NK-92 (cell line): ENCODE results near the gene ULBP2.
"Not testable (repeated sequence)": the region's sequence is repeated elsewhere in the genome, so short reads cannot be mapped to it uniquely, and the experiment has no call there.

Experiments used
- DNase-seq: peaks from one replicate; lab custom pipeline; 2025; ENCODE audit not compliant: unreplicated experiment; lab: John Stamatoyannopoulos, UW

ULBP2 gene

DNA sequence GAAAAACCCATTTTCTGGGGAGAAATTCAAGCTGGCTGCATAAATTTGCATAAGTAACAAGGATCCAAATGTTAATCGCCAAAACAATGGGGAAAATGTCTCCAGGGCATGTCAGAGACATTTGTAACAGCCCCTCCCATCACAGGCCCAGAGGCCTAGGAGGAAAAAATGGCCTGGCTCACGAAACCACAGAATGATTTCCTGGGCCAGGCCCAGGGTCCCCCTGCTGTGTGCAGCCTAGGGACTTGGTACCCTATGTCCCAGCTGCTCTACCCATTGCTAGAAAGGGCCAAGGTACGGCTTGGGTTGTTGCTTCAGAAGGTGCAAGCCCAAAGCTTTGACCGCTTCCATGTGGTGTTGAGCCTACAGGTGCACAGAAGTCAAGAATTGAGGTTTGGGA, 33.3 kb upstream of the ULBP2 start:
- not testable (repeated sequence) for DNase-seq

DNA sequence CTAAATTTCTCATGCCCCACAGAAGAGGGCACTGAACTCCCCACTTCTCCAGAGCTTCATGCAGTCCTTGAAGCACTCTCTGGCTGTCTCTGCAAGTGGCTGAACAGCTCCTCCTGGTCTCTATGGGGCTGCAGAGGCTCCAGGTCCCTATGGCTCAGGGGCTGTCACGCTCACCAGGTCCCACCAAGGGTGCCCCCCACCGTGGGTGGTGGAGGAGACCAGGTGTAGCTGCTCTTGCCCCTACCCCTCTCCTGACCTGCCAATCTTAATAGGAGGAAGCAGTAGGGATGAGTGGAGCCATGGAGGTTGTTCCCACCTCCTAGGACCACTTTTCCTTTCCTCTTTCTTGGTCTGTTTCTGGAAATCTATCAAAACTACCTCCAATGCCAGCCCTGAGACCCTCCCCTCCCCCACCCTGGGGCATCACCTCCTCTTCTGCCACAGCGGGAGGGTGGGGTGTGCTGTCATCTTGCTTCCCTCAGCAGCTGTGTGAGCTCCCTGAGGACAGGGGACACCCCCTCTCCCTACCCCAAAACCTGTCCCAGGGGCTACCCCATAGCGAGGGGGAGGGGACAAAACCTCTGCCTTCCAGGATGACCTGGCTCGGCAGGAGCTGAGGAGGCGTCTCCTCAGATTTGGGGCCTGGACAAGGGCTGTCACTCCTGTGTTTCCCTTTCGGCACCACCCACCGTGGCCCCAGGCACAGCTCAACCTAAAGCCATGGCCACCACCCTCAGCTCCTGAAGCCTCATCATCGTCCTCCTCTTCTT, 31.9 kb upstream of the ULBP2 start:
- no peak for DNase-seq

DNA sequence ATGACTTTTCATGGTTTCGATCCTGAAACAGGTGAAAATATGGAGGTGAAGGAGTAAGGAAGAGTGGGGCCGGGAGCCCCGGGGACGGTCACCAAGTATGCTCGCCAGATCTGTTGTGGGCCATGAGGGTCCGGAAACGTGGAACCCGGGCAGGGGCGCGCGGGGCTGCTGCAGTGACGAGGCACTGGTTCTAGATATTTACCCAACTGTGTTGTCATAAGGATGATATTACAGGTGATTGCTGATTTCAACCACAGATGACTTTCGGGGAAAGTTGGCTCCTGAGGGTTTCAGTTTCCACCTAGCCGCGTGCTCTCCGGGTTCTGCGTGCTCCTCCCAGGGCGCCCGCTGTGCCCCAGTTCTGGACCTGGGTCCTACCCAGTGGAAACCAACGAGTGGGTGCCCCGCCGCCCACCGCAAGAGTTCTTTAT, 31.1 kb upstream of the ULBP2 start:
- DNase-seq: no peak

DNA sequence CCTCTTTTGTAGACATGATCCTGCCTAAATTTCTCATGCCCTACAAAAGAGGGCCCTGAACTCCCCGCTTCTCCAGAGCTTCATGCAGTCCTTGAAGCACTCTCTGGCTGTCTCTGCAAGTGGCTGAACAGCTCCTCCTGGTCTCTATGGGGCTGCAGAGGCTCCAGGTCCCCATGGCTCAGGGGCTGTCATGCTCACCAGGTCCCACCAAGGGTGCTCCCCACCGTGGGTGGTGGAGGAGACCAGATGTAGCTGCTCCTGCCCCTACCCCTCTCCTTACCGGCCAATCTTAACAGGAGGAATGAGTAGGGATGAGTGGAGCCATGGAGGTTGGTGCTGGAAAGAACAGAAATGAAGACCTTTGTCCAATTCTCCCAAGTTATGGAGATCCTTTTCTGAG, 29.1 kb upstream of the ULBP2 start:
- DNase-seq: not testable (repeated sequence)

DNA sequence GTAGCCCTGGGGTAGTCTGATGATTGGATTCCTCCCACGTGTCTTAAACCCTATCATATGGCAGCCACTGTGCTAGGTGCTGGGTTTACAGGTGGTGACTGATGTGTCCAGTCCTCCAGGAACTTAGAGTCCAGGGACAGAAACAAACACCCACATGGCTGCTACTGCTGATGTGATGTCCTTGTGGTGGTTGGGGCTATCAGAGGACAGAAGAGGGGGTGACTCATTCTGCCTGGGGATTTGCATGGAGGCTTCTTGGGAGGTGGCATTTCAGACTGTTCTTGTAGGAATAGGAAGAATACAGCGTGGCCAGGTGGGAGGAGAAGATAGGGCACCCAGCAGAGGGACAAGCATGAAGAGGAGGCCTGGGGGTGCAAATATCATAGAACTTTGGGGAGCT, 28.7 kb upstream of the ULBP2 start:
- no peak for DNase-seq

DNA sequence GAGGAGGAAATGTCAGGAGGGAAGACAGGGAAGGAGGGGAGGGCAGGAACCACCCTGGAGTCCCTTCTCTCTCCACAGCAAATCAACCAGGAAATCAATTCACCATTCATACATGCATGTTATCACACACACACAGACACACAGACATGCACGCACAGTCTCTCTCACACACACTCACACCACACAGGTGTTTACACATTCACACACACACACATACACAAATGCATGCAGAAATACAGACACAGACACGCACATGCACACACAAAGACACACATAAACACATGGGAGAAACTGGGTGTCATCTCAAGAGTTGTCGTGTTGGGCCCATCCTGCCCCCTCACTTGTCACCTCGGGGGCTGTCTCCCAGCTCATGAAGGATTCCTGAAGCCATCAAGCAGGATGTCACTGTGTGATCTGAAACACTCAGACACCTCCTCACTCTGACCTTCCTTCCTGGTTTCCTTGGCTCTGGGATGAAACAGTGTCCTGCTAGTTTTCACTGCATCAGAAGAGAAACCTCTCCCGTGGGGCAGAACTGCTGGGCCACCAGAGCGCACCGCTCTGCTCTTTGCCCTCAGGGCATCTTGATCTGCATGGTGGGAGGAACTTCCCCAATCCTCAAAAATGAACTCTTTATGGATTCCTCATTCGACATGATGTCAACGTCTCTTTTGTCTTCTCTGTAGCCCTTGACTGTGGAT, 28.1 kb upstream of the ULBP2 start:
- DNase-seq: no peak

DNA sequence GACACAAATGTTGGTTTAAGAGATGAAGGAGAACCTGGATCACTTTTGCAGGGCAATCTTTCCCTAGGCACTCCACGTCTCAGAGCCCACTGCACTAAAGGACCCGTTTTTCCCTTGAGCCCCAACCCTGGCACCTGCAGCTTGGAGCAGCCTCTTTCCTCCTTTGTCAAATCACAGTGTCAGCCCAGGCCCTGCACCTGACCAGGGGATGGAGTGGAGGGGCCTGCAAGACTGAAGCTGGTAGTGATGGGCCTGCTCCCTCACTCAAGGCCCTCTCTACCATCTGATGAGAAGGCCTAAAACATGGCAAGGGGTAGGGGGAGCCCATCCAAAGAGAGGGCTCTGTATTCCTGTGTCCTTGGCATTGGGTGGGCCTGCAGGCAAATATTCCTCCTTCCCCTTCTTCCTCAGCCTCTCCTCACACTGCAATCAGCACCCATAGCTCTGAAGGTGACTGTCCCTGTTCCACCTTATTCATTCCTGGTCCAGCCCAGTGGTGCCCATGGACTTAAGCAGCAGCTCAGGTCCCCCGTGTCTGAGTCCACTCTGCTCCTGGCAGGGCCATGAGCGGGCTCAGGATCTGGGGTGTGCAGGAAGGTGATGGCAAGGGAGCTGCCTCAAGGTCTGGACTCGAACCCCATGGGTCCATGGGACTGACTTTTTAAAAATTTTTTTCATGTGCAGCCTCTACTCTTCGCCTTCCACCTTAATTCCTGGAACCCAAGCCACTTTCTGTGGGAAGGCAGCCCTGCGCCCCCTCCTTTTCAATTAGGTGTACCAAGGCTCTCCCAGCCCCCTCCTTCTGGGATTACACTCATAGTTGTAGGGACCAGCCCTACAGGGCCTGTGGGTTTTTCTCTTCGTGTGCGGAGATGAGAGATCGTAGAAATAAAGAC, 25.6 kb upstream of the ULBP2 start:
- DNase-seq: no peak

GRCh38 chr6:149917679-149918078, 24.1 kb upstream of the ULBP2 start:
- no peak for DNase-seq

DNA sequence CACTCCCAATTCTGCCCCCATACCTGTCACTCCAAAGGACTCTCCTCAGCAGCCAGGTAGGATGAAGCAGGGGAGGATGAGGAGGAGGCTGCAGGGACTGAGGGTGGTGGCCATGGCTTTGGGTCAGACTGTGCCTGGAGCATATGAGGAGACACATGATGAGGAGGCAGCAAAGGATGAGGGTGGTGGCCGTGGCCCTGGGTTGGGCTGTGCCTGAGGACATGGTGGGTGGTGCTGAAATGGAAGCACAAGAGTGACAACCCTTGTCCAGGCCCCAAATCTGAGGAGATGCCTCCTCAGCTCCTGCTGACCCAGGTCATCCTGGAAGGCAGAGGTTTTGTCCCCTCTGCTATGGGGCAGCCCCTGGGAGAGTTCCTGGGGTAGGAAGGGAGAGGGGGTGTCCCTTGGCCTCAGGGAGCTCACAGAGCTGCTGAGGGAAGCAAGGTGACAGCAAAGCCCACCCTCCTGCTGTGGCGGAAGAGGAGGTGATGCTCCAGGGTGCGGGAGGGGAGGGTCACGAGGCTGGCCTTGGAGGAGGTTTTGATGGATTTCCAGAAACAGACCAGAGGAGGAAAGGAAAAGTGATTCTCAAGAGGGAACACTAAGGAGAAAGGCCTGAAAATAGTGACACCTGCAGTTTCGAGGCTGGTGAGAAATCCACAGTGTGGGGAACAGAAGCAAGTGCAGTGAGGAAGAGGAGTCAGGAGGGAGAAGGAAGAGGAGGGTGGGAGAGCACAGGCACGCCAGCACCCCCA, 23.5 kb upstream of the ULBP2 start:
- DNase-seq: no peak

- not testable (repeated sequence) for DNase-seq
These were observed 22.5 kb upstream of the ULBP2 start for GRCh38 chr6:149919126-149919833.

- DNase-seq: no peak
These were observed 22.0 kb upstream of the ULBP2 start for GRCh38 chr6:149919834-149920225.

GRCh38 chr6:149921361-149921760, 20.5 kb upstream of the ULBP2 start:
- DNase-seq: no peak

DNA sequence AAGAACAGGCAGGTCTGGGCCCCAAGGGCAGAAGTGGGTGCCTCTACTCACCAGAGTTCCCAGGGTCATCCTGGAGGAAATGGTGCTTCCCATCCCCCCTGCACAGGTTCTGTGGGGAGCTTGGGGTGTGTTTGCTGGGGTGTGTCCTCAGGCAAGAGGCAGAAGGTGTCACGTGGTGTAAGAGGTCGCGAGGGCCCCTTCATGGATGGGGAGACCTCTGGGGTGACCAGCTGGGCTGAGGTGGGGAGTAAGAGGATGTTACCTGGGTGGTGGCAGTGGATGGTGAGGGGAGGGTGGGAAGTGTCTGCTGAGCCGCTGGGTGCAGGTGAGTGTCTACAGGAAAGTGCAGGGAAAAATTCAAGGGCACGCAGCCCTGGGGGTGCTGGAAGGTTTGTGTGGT, 19.7 kb upstream of the ULBP2 start:
- not testable (repeated sequence) for DNase-seq

GRCh38 chr6:149922642-149923326, 19.0 kb upstream of the ULBP2 start, which contains the start of gene RAET1G:
Gene RAET1G (minus strand): TSS chr6:149923121. CDS start chr6:149923010, 111 bp downstream.
- DNase-seq: no peak

GRCh38 chr6:149923327-149923986, 18.4 kb upstream of the ULBP2 start:
- DNase-seq: no peak

DNA sequence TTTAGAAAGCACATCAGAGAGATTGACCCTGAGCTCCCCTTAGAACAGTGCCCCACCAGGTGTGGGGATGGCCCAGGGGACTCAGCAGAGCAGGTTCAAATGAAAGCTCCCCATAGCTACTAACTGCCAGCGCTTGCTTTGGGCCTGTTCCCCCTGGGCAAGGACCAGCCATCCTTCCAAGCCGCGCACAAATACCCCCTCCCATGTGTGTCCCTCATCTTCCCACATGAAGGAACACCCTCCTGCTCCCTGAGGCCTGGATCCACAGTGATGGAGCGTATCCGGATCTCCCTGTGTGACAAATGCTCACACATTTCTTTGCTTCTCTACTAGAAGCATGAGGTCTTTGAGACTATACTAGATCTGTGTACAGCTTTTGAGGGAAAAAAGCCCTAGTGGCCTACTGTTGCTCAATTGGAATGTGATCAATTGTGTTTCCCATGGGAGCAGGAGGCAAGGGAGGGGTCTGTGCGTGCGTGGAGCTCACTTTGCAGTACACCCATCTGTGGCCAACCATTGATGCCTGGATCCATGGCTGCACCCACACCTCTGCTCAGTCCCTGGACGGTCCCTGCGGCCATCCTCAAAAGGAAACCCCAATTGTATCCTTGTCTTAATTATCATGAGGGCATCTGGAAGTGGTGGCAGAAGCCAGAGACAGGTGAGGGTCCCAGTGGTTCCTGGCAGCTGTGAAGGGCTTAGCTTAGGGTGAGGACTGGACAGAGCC, 17.4 kb upstream of the ULBP2 start:
- DNase-seq: no peak

GRCh38 chr6:149924933-149925252, 16.9 kb upstream of the ULBP2 start:
- DNase-seq: no peak

DNA sequence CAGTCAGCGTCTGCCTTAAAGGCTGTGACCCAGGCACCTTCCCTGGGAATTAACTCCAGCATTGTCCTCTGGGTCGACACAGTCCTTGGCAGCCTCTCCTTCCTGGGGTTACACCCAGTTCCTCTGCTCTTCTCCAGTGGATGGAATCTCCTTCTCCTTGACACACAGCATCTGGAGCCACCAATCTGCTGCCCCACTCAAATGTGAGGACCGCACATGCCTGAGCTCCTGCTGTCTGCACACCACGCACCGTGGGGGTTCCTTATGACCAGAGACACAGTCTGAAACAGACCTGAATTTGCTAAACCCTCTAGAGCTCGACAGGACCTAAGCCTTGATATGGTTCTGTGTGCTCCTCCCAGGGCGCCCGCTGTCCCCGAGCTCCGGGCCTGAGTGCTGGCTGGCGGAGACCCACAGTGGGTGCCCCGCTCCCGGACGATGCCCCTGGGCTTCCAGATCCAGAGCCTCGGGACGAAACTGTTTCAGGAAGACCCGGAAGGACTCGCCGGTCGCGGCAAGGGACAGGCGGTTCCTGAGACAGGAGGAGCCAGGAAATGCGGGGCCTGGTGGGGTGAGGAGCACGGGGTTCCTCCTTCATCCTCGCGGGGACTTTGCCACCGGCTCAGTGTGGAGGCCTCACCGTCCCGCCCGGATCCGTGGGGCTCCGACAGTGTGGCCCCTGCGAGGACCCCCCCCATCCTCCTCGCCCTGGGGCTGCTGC, 16.4 kb upstream of the ULBP2 start:
- DNase-seq: no peak
